HG03066 (cell line): ENCODE results near the gene OR2V1.
"Not testable (repeated sequence)": the region's sequence is repeated elsewhere in the genome, so short reads cannot be mapped to it uniquely, and the experiment has no call there.

Experiments
- ATAC-seq: cut with Tn5 transposase; IDR thresholded peaks from one replicate; pipeline ENCODE4 v1.9.1; 2021; ENCODE audit warnings: low read depth; ENCODE audit not compliant: unreplicated experiment

Gene OR2V1, protein sequence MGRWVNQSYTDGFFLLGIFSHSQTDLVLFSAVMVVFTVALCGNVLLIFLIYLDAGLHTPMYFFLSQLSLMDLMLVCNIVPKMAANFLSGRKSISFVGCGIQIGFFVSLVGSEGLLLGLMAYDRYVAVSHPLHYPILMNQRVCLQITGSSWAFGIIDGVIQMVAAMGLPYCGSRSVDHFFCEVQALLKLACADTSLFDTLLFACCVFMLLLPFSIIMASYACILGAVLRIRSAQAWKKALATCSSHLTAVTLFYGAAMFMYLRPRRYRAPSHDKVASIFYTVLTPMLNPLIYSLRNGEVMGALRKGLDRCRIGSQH

DNA sequence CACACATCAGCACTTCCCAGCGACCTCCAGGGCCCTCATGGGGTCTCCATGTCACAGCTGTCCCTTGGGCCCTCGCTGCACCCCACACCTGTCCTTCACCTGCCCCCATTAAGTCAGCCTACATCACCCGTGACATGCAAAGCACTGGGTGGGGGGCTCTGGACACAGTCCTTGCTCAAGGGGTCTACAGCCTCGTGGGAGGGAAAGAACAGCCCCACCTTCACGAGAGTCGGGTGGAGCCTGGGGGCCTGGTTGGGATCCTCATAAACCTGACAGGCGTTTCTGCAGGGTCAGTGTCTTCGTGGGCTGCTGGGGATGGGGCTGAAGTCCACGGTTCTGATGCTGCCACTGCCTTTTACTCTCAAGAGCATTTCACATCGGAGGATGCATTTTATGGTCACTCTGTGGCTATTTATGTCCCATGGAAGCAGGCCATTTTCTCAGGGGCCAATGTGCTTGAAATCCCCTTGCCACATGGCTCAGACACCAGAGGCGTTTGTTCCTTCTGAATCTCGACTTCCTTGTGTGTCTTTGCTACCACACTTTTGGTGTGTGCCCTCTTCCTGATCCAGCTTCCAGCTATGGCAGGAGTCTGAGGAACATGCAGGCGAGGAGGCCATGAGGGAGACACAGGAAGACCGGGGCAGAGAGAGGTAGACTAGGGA, at the start of gene OR2V1:
OR2V1 (minus strand) TSS at position 338 of the 665 bp plus-strand sequence. CDS start 5,865 bp downstream, outside the sequence.
- ATAC-seq, result no peak

DNA sequence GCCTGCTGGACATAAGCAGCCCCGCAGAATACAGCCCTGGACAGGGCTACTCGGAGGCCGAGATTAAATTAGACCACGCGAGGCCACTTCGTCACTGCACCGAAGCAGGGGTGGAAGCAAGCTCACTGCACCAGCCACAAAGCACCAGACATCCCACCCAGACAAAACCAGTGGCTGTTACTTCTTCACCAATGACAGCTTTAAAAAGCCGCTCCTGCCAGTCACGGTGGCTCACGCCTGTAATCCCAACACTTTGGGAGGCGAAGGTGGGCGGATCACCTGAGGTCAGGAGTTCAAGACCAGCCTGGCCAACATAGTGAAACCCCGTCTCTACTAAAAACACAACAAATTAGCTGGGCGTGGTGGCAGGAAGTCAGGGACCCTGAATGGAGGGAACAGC, 46.6 kb upstream of the OR2V1 start:
- ATAC-seq, result not testable (repeated sequence)

DNA sequence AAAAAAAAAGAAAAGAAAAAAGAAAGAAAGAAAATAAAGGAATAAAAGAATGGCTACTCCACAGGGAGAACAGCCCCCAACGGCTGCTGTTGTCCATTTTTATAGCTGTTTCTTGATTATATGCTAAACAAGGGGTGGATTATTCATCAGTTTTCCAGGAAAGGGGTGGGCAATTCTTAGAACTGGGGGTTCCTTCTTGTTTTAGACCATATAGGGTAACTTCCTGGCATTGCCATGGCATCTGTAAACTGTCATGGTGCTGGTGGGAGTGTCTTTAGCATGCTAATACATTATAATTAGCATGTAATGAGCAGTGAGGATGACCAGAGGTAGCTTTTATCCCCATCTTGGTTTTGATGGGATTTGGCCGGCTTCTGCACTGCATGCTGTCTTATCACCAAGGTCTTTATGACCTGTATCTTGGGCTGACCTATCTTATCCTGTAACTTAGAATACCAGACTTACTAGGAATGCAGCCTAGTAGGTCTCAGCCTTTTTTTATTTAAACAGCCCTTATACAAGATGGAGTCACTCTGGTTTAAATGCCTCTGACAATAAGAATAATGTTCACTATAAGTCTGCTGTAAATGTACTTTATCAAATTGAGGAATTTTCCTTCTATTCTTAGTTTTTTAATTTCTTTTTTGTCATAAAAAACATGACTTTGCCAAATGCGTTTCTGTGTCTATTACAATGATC, 45.4 kb upstream of the OR2V1 start:
- no peak for ATAC-seq

DNA sequence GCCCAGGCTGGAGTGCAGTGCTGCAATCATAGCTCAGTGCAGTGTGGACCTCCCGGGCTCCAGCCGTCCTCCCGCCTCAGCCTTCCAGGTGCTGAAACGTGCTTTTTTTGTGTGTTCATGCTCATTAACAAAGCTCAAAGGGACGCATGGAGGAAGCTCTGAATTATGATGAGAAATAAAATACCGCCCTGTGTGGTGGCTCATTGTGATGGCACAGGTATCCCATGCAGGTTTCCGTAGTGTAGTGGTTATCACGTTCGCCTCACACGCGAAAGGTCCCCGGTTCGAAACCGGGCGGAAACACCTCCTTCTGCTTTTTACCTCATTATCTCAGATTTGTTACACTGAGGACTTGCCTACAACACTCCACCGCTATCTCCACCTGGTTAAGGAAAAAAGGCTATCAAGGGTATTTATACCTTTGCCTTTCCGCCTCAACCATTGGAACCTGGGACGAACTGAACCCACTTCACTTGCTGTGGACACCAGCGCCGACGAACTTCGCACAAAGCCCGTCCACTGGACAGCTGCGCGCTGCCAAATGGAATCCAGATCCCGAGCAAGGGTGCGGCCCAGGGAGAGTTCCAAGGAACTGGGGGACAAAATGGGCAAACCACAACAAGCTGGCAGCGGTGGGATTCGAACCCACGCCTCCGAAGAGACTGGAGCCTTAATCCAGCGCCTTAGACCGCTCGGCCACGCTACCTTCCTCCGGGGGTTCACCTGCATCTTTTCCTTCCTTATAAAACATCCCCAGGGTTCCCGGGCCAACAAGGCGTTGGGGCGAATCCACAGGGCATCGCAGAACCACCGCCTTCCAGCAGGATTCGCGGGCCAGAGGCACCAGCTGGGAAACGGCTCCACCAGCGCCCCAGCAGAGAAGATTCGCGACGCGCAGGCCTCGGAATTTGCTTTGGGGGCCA, 42.7 kb upstream of the OR2V1 start:
- peak; percentile 52 for ATAC-seq

DNA sequence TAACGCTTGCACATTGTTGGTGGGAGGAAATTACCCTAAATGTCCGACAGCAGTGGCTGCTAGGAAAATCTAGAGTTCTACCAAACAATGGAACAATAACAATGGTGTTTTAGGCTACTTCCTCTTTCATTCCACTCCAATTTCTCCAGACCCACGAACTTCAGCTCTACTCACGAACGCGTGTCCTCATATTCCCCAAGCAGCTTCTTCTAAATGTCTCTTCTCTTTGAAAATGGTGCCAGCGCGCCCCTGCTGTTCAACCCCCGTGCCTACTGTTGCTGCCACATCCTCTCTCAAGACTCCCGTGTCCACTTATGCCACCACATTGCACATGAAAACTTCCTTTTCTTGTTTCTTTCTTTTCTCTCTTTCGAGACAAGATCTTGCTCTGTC, 42.1 kb upstream of the OR2V1 start:
- peak; percentile 49 for ATAC-seq

DNA sequence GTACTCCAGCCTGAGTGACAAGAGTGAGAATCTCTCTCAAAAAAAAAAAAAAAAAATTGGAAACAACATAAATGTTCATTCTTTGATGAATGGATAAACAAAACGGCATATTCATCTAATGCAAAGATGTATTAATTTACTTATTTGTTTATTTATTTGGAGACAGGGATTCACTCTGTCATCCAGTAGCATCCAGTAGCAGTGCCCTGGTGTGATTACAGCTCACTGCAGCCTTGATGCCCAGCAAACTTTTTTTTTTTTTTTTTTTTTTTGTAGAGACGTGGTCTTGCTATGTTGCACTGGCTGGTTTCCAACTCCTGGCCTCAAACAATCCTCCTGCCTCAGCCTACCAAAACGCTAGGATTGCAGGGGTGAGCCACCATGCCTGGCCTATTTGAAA, 40.8 kb upstream of the OR2V1 start:
- no peak for ATAC-seq

DNA sequence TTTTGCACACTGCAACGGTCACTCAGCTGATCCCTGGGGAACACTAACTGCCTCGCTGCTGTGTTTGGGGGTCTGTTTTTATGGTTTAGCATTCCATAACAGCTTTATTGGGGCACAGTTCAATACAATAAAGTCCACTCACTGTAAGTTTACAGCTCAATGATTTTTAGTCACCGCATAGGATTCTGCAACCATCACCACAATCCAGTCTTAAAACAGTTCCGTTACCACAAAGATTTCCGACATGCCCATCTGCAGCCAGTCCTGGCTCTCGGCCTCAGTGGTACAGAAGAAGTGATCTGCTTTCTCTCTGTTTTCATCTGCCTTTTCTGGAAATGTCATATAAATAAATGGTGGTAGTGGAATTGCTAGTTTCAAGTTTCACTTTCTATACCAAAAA, 40.0 kb upstream of the OR2V1 start:
- no peak for ATAC-seq

DNA sequence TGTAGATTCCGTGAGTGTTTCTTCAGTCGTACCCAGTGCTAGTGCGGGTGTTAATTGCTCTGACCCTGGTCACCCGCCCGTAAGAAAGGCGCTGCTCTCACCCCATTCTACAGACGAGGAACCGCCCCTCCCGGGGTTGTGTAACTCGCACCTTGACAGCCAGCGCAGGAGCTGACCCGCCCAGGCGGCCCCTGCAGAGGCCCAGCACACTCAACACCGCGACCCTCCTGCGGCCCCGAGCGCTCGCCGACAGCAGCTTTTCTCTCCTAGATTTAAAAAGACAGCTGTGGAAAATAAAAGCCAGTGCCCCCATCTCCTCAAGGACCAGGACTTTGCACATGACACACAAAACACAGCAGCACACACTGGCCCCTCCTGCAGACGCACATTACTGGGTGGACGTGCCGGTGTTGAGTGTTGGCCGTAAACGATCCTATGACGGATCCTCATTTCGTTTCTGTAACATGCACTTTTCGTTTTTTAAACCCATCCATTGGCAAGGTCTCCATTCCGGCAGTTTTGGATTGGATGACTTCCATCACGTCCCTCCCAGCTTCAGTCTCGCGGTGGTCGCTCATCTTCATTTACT, 39.4 kb upstream of the OR2V1 start:
- ATAC-seq, result no peak

DNA sequence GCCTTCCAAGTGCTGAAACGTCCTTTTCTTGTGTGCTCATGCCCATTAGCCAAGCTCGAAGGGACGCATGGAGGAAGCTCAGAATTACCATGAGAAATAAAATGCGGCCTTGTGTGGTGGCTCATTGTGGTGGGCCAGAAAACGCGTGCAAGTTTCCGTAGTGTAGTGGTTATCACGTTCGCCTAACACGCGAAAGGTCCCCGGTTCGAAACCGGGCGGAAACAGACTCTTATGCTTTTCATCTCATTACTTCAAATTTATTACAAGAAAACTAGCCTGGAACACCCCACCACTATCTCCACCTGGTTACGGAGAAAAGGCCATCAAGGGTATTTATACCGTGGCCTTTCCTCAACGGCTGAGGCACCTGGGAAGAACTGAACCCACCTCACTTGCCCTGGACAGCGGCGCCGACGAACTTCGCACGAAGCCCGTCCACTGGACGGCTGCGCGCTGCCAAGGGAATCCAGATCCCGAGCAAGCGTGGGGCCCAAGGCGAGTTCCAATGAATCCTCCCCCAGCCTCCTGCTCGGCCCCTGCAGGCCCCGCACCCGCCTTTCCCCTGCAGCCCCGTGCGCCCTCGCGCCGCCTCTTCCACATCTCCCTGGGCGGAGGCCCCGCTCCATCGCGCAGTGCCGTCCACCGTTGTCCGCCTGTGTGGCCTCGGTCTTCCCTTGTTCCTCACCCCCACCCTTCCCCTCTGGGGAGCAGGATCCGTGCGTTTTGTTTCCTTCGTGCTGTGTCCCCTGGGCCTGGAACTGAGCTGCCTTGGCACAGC, 38.7 kb upstream of the OR2V1 start:
- not testable (repeated sequence) for ATAC-seq

DNA sequence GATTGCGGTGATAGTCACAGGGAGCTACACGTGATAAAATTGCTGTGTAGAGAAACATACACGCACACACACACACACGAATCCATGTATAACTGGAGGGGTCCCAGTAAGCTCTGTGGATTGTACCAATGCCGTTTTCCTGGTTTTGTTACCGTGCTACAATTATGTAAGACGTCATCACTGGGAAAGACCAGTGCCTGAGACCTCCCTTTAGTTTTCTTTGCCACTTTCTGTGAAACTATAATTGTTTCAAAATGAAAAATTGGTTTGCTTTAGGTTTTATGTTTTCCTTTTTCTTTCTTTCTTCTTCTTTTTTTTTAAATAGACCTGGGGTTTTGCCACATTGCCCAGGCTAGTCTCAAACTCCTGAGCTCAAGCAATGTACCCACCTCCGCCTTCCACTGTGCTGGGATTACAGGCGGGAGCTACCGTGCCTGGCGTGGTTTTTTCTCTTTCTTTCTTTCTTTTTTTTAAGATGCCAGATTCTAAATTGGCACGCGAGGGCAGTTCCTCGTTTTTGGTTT, 37.7 kb upstream of the OR2V1 start:
- ATAC-seq, result no peak

DNA sequence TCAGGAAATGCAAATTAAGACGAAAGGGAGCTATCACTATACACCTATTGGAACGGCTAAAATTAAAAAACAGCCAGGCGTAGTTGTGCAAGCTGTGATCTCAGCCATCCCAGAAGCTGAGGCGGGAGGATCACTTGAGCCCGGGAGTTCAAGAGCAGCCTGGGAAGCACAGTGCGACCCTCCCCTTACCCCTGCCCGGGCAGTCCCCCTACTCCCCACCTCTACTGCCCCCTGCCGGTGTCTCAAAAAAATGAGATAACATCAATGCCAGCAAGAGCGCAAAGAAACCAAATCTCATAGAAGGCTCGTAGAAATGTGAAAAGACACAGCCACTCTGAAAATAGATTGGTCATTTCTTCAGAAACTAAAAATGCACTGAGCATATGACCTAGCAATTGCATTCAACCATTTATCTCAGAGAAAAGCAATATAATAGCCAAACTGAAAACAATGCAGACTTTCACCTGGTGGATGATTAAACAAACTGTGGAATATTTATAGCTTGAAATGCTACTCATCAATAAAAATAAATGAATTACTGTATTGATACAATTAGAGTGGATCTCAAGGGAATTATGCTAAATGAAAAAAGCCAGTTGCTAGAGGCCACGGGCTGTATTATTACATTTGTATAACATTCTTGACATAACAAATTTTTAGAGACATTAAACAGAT, 37.0 kb upstream of the OR2V1 start:
- no peak for ATAC-seq

DNA sequence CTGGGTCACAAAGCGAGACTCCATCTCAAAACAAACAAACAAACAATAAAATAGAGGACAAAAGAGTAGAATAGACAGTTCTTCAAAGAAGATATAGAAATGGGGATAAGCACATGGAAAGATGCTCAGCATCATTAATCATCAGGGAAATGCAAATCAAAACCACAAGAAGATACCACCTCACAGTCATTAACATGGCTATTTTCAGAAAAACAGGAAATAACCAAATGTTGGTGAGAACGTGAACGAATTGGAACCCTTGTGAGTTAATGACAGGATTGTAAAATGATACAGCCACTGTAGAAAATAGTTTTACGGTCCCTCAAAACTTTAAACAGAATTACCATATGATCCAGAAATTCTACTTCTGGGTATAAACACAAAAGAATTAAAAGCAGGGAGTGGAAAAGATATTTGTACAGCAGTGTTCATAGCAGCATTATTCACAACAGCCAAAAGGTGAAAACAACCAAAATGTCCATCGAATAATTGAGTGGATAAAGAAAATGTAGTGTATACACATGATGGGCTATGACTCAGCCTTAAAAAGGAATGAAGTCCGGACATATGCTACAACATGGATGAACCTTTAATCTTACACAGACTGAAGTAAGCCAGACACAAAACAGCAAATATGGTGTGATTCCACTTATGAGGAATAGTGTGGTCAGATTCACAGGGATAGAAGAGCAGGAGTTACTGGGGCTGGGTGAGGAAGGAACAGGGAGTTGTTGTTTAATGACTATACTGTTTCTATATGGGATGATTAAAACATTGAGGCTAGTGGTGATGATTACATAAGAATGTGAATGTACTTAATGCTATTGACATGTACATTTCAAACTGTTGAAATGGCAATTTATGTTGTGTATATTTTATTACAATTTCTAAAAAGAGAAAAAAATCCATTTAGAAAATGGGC, 36.1 kb upstream of the OR2V1 start:
- ATAC-seq, result no peak

DNA sequence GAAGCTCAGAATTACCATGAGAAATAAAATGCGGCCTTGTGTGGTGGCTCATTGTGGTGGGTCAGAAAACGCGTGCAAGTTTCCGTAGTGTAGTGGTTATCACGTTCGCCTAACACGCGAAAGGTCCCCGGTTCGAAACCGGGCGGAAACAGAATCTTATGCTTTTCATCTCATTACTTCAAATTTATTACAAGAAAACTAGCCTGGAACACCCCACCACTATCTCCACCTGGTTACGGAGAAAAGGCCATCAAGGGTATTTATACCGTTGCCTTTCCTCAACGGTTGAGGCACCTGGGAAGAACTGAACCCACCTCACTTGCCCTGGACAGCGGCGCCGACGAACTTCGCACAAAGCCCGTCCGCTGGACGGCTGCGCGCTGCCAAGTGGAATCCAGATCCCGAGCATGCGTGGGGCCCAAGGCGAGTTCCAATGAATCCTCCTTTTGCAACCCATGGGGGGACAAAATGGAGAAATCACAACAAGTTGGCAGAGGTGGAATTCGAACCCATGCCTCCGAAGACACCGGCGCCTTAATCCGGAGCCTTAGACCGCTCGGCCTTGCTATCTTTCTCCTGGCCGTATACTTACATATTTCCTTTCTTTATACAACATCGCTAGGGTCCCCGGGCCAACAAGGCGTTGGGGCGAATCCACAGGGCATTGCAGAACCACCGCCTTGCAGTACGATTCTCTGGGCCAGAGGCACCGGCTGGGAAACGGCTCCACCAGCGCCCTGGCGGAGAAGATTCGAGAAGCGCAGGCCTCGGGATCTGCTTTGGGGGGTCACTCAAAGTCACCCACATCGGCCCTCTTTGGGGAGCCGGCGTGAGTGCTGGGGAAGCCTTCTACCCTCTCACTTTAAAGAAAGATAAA, 33.3 kb upstream of the OR2V1 start:
- ATAC-seq, result no peak

DNA sequence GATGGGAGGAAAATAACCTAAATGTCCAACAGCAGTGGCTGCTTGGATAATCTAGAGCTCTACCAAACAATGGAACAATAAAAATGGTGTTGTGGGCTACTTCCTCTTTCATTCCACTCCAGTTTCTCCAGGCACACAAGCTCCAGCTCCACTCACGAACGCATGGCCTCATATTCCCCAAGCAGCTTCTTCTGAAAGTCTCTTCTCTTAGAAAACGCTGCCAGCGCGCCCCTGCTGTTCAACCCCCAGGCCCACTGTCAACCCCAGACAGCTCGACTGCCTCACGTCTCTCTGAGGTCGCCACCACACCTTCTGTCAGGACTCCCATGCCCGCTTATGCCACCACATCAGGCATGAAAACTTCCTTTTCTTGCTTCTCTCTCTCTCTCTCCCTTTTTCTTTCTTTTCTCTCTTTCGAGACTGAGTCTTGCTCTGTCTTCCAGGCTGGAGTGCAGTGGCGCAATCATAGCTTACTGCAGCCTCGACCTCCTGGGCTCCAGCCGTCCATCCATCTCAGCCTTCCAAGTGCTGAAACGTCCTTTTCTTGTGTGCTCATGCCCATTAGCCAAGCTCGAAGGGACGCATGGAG, 32.6 kb upstream of the OR2V1 start:
- no peak for ATAC-seq

DNA sequence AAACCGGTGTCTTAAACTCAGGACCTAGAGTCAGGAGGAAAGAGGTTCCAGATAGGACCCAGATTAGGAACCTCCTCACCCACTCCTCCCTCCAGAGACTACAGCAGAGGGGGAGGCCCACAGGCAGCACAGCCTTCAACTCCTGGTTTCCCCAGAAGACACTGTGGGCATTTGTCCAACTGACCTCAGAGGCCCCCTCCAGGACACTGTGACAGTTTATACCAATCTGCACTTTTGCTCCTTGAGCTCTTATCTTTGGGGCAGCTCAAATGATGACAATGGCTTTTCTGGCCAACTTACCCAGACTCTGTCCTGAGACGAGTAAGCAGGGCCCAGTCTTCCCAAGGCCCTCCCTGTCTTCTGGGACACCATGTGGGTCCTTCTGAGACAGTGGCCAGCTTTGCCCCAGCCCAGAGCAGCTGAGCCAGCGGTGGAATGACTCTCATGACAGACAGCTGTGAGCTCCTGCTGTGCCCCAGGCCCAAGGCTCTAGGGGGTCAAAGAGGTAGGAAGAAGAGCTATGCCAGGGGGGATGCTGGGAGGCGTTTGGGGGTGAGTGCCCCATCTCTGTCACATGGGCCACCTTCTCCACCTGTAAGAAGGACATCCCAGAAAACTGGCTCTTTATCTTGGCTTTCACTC, 30.7 kb upstream of the OR2V1 start:
- ATAC-seq, result no peak
